ENCODE results near the gene MAT1A.
"Not testable (repeated sequence)": the region's sequence is repeated elsewhere in the genome, so short reads cannot be mapped to it uniquely, and the experiment has no call there.

The MAT1A gene

GRCh38 chr10:80264081-80265056 is 25.1 kb downstream of the MAT1A start:
- no peak for DNase-seq

DNA sequence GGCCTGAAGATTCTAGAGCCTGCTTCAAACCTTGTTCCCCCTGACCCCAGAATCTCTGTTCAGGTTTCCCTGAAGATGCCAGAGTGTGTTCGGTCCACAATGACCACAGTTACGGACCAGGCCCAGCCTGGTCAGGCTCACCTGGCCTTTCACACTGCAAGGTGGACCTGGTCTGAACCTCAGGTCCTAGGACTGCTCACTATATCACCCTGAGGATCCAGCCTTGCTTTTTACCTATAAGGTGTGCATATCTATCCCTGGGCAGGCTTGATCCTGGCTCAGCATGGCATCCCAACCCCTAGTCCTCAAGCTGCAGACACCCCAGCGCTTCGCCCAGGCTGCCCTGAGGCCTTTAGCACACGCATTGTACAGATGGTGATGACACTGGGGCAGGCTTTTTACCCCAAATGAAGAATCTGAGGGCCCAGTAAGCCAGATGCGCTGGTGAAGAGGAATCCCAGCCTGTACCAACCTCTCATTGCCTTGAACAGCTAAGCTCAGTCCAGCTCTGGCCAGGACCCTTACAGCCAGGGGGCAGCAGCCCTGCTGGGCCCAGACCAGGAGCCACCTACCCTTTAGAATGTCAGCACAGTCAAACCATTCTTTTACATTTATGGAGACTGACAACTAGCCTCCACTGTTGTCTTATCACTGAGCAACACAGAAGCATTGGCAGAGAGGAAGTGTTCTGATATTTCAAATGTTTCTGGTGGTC is 28.0 kb downstream of the MAT1A start:
- DNase-seq, result no peak

DNA sequence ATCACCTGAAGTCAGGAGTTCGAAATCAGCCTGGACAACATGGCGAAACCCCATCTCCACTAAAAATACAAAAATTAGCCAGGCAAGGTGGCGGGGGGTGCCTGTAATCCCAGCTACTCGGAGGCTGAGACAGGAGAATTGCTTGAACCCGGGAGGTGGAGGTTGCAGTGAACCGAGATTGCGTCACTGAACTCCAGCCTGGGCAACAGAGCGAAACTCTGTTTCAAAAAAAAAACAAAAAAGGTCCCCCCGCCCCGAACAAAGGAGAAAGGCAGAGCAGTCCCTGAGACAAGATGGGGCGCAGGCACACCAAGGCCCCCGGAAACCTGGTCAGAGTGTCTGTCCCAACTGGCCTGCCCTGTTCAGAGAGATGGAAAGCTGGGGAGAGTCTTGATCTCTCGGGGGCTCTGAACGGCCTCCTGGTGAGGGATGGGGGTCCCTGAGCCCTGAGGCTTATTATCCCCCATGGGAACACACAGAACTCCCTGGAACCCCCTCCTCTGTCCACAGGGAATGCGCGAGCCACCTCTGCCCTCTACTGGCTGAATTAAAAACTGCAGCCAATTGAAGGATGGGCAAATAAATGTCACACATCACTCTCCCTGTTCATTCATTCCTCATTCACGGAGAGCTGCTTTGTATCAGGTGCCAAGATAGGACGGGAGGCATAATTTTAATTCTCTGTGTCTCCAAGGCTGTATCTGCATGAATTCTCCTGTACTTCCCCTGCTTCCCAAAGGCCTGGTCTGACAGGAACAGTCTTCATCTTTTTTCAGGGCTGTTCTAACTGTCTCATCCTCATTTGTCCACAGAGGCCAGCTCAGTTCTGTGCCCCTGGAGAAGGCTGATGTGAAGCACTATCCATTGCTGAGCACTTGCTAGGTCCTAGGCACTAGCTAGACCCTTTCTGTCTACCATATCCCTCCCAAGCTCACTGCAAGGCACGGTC is 28.9 kb downstream of the MAT1A start:
- no peak for DNase-seq

DNA sequence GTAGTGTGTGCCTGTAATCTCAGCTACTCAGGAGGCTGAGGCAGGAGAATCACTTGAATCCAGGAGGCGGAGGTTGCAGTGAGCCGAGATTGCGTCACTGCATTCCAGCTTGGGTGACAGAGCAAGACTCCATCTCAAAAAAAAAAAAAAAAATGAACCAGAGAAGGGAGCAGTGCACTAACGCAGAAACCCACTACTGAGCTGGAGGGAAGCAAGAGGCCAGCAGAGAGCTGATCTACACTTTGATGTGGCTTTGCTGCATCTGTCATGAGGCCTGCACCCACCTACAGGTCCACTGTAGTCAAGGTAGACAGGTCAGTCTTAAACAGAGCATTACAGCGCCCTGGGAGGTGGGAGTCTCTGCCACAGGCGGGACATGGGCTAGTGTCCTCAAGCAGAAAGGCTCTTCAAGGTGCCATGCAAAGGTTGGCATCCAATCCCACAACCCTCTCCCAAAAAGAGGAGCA is 30.0 kb downstream of the MAT1A start:
- no peak for DNase-seq

- not testable (repeated sequence) for DNase-seq
These were observed 32.7 kb downstream of the MAT1A start for GRCh38 chr10:80256798-80257197.

GRCh38 chr10:80254726-80255125 is 34.7 kb downstream of the MAT1A start:
- DNase-seq, result not testable (repeated sequence)

GRCh38 chr10:80253963-80254271 is 35.5 kb downstream of the MAT1A start:
- not testable (repeated sequence) for DNase-seq

GRCh38 chr10:80253266-80253962 is 36.0 kb downstream of the MAT1A start:
- no peak for DNase-seq

GRCh38 chr10:80252296-80252887 is 37.1 kb downstream of the MAT1A start:
- DNase-seq, result no peak

GRCh38 chr10:80251703-80252280 is 37.7 kb downstream of the MAT1A start:
- DNase-seq, result not testable (repeated sequence)

- not testable (repeated sequence) for DNase-seq
These were observed 39.1 kb downstream of the MAT1A start for GRCh38 chr10:80250399-80250798.

DNA sequence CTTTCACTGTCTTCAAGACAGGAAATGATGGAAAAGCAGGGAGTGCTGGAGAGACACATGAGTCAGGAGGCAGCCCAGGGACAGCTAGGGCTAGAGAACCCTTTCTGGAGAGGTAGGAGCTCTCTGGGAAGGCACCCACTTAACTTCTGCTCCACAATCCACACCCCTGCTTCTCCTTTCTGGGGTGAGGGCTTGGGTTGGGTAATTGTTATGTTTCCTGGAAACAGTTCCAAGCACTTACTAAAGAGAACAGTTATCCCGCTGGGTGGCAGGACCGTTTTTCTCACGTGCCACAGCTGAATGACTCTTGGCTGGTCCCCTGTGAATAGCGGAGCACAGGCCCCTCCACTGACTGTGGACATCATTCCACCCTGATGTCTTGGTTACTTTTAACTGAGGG is 39.6 kb downstream of the MAT1A start:
- DNase-seq, result not testable (repeated sequence)

- not testable (repeated sequence) for DNase-seq
These were observed 41.8 kb downstream of the MAT1A start for GRCh38 chr10:80247611-80248010.

- DNase-seq, result not testable (repeated sequence)
These were observed 45.1 kb downstream of the MAT1A start for GRCh38 chr10:80244371-80244770.

- DNase-seq, result not testable (repeated sequence)
These were observed 47.1 kb downstream of the MAT1A start for GRCh38 chr10:80242341-80242740.

DNA sequence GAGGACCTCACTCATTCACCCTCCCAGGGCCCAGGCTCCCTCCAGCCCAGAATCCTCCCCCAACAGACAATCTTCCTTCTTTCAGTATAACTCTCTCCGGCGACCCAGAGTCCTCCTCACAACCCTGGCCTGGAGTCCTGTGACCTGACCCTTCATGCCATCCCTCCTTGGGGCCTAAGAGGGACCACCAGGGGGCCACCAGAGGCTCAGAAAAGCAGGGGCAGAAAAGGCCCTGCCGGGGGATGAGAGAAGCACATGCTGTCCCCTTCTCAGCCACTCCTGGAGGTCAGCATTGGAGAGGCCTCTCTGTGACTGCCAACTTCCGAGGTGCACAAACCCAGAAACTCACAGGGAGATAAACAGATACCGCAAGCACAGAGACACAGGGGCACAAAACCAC is 53.0 kb downstream of the MAT1A start:
- not testable (repeated sequence) for DNase-seq

- DNase-seq, result not testable (repeated sequence)
These were observed 54.9 kb downstream of the MAT1A start for GRCh38 chr10:80234331-80235235.

- not testable (repeated sequence) for DNase-seq
These were observed 55.6 kb downstream of the MAT1A start for GRCh38 chr10:80233871-80234270.

GRCh38 chr10:80226723-80227122 is 62.7 kb downstream of the MAT1A start:
- DNase-seq, result not testable (repeated sequence)

DNA sequence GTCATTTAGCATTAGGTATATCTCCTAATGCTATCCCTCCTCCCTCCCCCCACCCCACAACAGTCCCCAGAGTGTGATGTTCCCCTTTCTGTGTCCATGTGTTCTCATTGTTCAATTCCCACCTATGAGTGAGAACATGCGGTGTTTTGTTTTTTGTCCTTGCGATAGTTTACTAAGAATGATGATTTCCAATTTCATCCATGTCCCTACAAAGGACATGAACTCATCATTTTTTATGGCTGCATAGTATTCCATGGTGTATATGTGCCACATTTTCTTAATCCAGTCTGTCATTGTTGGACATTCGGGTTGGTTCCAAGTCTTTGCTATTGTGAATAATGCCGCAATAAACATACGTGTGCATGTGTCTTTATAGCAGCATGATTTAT is 66.4 kb downstream of the MAT1A start:
- not testable (repeated sequence) for DNase-seq
